IPS-18a (cell line): ENCODE measurements around the gene TIGAR.

ENCODE experiments used
- H3K27ac ChIP-seq: one replicate; pipeline ENCODE4 v1.5.1; 2013; ENCODE audit warnings: low read length
- H3K27me3 ChIP-seq: one replicate; pipeline ENCODE4 v1.6.1; 2013; ENCODE audit warnings: mild to moderate bottlenecking, low read length; ENCODE audit not compliant: control insufficient read depth, insufficient read depth
- H3K36me3 ChIP-seq: one replicate; pipeline ENCODE4 v1.6.1; 2013; ENCODE audit warnings: low read depth, low read length; ENCODE audit not compliant: control insufficient read depth
- H3K4me1 ChIP-seq: one replicate; pipeline ENCODE4 v1.6.1; 2013; ENCODE audit warnings: low read depth, low read length; ENCODE audit not compliant: control insufficient read depth
- H3K4me3 ChIP-seq: one replicate; pipeline ENCODE4 v1.5.1; 2013; ENCODE audit warnings: low read length
- H3K9ac ChIP-seq: one replicate; pipeline ENCODE4 v1.6.1; 2013; ENCODE audit warnings: mild to moderate bottlenecking, low read length, moderate library complexity
- H3K9me3 ChIP-seq: one replicate; pipeline ENCODE4 v1.6.1; 2013; ENCODE audit warnings: low read depth, low read length; ENCODE audit not compliant: control insufficient read depth

Gene TIGAR

DNA sequence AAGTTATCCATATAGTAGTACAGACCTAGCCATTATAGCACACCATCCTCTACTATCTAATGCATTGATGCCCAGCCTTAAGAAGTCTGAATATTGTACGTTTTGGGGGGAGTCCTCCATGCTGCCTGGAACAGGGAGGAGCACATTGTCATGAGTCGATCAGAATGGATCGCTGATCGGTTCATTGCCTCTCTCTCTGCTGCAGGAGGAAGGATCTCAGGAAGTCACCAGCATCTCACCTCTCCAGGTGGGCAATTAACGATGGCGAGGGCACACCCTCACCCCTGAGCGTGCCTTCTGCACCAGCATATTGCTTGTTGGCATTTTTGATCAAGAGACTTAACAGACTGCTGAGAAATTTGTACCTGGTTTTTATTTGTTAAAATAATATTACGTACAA is 35.9 kb upstream of the TIGAR start:
- Histone ChIP-seq H3K4me1 (no peaks in the 10 kb centered on the region), H3K9ac (no peak overlapping the region), H3K36me3 (peaks cover 95% of the 10 kb centered on the region), H3K9me3 (no peaks in the 10 kb centered on the region), H3K27ac (no peak overlapping the region), H3K4me3 (no peak overlapping the region), H3K27me3 (no peaks in the 10 kb centered on the region)

DNA sequence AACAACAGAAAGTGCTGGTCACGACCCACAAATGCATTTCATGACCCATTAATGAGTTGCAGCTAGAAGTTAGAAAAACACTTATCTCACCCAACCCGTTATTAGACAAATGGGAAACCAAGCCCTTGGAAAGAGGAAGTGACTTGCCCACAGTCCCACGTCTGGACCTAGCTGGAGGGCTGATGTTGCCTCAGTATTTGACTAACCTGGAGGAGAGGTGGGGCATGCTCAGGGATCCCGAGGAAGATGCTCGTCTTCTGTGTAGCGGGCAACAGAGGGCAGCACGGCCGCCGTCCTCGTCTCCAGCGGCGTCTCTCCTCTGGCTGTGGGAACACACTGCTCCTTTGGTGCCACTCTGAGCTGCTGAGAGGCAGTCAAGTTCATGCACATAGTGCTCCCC is 34.8 kb upstream of the TIGAR start:
- Histone ChIP-seq H3K27me3 (no peaks in the 10 kb centered on the region), H3K9me3 (no peaks in the 10 kb centered on the region), H3K4me1 (no peaks in the 10 kb centered on the region), H3K4me3 (no peak overlapping the region), H3K27ac (no peak overlapping the region), H3K9ac (no peak overlapping the region), H3K36me3 (peaks cover 95% of the 10 kb centered on the region)

DNA sequence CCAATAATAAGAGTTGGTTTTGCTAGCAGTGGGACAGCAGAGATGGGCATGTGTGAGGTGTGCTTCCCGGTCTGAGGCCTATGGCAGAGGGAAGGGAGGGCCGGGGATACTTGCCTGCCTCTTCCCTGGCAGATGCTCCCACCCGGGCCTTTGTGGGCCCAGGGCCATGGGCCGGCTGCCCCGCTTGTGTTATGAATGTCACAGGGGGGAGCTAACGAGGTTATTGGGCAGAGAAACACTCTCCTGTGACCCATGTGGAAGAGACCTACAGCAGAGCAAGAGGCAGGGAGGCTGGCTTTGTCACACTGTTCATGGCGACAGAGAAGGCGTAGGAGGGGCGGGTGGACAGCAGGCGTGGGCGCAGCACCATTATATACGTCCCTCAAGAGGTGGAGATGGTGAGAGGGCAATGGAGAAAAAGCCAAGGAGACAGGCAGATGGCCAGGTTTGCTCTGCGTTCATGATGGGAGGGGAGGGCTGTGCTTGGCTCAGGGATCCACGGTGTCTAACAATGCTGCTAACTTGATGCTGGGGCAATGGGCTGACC is 34.2 kb upstream of the TIGAR start:
- Histone ChIP-seq H3K4me3 (no peak overlapping the region), H3K9ac (no peak overlapping the region), H3K9me3 (no peaks in the 10 kb centered on the region), H3K27me3 (no peaks in the 10 kb centered on the region), H3K4me1 (no peaks in the 10 kb centered on the region), H3K27ac (no peak overlapping the region), H3K36me3 (peaks cover 97% of the 10 kb centered on the region)

DNA sequence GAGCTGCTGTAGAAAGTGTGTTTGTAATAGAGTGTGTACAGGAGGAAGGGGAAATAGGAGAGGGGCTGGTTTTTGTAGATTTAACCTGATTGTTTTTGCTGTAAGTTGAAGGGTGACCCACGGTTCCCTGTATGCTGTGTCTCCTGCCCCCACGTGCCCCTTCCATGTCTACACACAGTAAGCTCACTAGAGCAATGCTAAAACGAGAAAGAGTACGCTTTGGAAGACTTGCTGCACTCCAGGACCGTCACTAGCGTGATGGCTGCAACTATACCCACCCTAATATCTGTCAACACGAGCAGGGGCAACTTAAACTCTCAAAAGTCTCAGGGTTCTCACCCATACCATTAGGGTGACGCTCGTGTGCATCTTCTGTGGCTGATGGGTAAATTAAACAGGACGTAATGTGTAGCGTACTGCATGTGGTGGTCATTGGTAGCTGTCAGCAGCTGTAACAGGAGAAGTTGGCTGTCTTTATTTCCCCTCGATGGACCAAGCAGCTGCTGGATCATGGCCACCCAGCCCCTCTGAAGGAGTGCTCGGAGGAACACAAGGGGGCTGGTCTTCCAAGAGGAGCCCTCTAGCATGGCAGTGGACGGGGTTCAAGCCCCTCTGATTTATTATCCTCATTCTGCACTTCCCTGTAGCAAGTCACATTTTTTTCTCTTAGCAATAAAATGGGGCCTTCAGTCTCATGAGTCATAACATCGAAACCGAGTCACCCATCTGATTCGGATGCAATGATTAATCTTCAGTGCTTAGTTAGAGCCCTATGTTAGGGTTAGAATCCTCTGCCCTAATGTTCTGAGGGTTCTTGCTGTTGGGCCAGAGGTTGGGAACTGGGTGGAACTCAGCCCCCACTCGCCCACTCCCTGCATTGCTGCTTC is 33.4 kb upstream of the TIGAR start:
- no peak overlapping the region for H3K4me3 ChIP-seq
- no peak overlapping the region for H3K9ac ChIP-seq
- no peaks in the 10 kb centered on the region for H3K27me3 ChIP-seq
- H3K9me3 ChIP-seq: no peaks in the 10 kb centered on the region
- no peak overlapping the region for H3K27ac ChIP-seq
- no peaks in the 10 kb centered on the region for H3K4me1 ChIP-seq
- H3K36me3 ChIP-seq: peaks cover 97% of the 10 kb centered on the region

DNA sequence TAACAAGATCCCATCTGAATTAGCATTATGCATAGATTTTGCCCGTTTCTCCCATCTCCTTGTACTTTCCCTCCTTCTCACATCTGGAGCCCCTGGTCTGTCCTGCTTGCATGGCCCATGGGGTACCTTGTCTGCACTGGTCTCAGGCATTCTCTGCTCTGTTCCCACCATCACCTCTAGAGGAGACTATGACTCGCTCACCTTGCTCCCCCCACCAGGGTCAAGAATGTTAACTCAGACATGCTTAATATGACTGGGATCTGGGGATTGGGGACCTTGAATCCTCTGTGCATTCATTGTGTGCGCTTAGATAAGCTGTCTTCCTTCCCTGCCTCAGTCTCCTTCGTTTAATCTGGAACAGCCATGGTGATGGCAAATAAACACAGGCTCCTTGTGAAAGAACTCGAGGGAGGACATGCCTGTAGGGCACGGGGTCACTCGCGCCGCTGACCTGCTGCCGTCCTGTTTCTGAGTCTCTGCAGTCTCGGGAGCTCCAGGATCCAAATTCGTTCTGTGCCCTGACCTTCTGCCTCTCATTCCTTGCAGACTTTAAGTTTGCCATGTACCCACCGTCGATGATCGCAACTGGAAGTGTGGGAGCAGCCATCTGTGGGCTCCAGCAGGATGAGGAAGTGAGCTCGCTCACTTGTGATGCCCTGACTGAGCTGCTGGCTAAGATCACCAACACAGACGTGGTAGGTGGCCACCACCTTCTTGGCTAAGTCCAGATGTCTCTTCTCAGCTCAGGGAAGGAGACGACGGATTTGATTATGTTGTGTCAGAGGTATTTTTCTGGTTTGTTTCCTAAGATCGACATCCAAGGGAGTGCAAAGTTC is 32.5 kb upstream of the TIGAR start:
- H3K4me3 ChIP-seq: no peak overlapping the region
- no peak overlapping the region for H3K27ac ChIP-seq
- no peaks in the 10 kb centered on the region for H3K9me3 ChIP-seq
- H3K27me3 ChIP-seq: no peaks in the 10 kb centered on the region
- peaks cover 1% of the 10 kb centered on the region for H3K4me1 ChIP-seq
- peaks cover 97% of the 10 kb centered on the region for H3K36me3 ChIP-seq
- H3K9ac ChIP-seq: no peak overlapping the region

DNA sequence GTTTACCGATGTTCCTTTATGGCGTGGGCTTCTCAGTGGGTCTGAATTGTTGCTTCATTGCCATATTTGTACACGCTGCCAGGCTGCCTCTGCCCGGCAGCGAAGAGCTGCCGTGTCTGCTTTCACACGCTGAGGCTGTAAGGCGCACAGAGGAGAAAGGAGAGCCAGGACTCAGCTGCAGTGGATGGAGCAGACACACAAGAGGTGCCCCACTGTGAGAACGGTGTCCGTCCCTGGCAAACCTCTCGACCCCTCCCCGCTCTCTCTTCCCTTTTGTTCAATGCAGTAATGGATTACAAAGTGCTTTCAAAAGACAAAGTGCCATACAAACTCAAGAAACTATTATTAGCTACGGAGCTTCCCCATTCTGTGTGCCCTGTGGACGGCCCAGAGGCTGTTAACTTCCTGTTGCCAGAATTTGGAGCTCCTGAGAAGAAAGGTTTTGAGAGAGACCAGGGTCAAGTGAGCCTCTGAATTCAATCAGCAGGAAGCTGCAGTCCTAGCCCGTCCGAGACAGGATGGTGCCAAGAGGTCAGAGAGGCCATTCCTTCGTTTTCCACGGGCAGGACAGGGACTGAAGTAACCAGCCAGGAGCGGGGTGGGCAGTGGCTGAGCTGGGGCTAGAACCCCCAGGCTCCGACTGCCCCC is 31.7 kb upstream of the TIGAR start:
- Histone ChIP-seq H3K9ac (no peak overlapping the region), H3K36me3 (peaks cover 94% of the 10 kb centered on the region), H3K4me3 (no peak overlapping the region), H3K27me3 (no peaks in the 10 kb centered on the region), H3K27ac (no peak overlapping the region), H3K9me3 (no peaks in the 10 kb centered on the region), H3K4me1 (peaks cover 5% of the 10 kb centered on the region)

DNA sequence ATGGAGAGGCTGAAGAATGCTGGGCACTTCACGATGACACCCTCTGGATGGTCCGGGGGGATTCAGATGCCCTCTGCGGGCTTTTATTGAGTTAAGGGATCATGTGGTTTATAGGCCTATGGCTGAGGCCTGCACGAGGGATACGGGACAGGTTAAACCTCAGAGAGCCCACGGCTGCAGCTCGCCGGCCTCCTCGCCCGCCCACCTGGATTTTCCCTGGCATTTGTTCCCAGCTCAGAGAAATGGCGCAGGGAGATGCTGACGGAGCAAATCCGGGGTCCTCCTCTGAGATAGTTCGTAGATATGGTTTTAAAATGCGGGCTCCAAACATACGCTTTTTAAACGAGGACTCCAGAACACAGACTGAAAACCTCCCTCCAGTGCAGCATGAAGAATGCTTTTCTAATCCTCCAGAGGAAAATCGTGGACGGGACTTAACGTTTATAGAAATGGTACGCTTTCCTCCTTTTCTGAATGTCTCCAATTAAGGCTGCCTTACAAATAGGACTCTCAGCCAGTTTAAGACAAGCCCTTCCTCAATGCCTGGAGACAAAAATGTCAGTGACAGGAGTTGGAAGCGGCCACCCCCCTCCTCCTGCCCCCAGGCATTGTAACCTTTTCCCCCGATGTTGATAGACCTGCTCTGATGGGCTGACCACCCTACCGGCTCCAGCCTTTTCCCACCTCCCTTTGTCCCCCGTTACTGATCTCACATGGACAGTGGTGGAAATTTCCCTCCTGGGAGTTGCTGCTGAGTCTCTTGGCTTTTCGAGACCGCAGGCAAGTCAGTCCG is 30.8 kb upstream of the TIGAR start:
- no peak overlapping the region for H3K4me3 ChIP-seq
- no peak overlapping the region for H3K27ac ChIP-seq
- no peak overlapping the region for H3K9ac ChIP-seq
- no peaks in the 10 kb centered on the region for H3K9me3 ChIP-seq
- H3K4me1 ChIP-seq: peaks cover 5% of the 10 kb centered on the region
- peaks cover 97% of the 10 kb centered on the region for H3K36me3 ChIP-seq
- H3K27me3 ChIP-seq: no peaks in the 10 kb centered on the region

DNA sequence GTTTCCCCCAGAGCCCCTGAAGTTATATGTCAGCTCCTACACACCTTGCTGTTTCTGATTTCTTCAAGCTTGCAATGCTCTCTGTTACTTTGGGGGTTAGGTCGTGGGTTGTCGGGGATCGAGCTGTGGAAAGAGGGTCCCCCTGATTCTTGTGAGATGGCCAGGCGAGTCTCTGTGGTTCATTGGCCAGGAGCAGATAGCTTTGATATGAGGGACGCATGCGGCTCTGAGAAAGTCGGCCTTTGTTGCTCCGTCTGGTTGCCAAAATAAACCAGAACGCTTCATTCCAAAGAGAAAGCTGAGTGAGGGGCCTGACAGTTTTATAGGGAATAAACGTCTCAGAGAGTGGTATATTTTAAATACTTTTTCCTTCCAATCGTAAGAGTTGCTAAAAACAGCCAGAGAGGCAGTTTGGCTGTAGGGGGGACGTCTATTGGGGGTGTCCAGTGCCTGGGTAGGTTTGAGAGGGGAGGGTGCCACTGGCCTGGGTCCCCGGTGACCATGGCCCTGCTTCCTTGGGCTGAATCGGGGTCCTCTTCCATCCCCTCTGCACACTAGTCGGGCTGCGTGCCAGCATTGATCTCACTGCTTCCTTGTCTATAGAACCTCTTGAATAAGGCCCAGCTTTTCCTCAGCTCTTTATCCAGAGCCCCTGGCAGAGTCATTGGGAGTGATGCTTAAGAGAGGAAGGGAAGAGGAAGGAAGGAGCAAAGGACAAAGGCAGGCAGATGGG is 28.5 kb upstream of the TIGAR start:
- Histone ChIP-seq H3K9ac (no peak overlapping the region), H3K4me3 (no peak overlapping the region), H3K9me3 (no peaks in the 10 kb centered on the region), H3K4me1 (peaks cover 5% of the 10 kb centered on the region), H3K27me3 (no peaks in the 10 kb centered on the region), H3K36me3 (peaks cover 93% of the 10 kb centered on the region), H3K27ac (no peak overlapping the region)

DNA sequence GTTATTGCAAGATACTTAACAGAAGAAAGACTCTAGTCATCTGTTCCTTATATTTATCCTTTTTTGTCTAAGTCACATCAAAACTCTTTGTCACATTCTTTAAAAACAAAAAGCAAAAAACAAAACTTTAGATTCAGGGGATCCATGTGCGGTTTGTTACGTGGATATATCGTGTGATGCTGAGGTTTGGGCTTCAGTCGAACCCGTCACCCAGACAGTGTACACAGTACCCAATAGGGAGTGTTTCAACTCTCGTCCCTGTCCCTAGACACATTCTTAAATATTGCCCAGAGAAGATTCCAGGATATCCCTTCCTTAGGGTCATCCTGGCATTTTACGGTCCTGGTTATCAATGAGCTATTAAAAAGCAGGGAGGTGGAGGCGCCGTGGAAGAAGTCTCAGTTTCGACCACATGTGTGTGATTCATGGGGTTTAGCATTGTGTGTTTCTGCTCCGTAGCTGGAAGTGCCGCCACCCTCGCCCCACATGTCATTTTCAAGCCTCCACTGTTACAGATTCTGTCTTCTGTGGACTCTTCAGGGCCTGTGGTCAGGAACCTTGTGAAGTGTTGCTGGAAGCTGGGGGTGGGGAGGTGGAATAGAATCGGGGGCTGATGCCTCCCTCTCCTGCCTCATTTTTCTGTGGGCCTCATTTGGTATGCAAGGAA is 27.6 kb upstream of the TIGAR start:
- Histone ChIP-seq H3K4me3 (no peak overlapping the region), H3K9me3 (no peaks in the 10 kb centered on the region), H3K27me3 (no peaks in the 10 kb centered on the region), H3K36me3 (peaks cover 93% of the 10 kb centered on the region), H3K4me1 (peaks cover 5% of the 10 kb centered on the region), H3K9ac (no peak overlapping the region), H3K27ac (peak overlapping the region; percentile 14)

DNA sequence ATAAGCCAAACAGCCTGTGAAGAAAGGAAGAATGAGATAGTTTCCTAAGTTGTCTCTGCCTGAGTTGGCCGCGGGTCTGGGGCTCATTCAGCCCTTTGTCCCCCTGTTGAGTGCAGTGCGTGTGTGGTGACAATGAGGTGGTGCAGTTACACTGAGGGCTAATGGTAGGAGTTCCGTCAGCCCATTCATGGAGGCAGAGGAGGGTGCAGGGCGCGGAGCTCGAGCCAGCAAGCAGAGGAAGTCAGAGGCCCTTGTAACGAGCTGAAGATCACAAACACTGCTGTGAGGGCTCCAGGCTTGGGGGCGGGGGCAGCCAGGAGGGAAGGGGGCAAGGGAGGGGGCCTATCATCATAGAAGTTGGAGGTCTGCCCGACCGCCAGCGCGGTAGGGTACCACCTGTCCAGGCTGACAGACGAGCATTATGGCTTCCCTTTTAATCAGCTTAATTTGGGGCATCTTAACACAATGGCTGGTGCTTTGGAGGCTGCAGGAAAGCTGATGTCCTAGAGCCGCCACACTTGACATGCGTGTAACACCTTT is 27.0 kb upstream of the TIGAR start:
- Histone ChIP-seq H3K4me1 (peaks cover 5% of the 10 kb centered on the region), H3K27me3 (no peaks in the 10 kb centered on the region), H3K27ac (peak overlapping the region; percentile 14), H3K9me3 (no peaks in the 10 kb centered on the region), H3K36me3 (peaks cover 90% of the 10 kb centered on the region), H3K4me3 (no peak overlapping the region), H3K9ac (no peak overlapping the region)
